ENCODE data around the gene CDKAL1.
A peak's percentile ranks its signal among the peaks of the same experiment; 100 is the strongest.
"Not testable (repeated sequence)": the region's sequence is repeated elsewhere in the genome, so short reads cannot be mapped to it uniquely, and the experiment has no call there.

CDKAL1 gene

DNA sequence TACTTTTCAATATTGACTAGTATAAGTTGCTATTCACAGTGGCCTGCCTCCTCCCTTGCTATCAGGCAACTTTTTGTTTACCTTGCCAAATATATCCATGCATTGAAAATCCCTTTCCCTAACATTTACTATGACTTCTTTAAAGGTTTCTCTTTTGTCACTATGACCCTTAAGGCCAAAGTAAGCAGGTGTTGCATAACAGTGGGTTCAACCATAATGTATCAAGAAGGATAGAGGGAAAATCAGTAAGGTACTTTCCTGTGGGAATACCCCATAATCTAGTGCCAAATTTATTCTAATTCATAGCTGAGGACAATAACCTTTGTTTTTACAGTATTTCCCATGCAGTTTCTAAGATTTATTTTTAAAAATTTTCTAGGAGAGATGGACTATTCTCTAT is 527.6 kb downstream of the CDKAL1 start:
- DNase-seq (ENCODE audit: low read depth, low spot score), result no peak

DNA sequence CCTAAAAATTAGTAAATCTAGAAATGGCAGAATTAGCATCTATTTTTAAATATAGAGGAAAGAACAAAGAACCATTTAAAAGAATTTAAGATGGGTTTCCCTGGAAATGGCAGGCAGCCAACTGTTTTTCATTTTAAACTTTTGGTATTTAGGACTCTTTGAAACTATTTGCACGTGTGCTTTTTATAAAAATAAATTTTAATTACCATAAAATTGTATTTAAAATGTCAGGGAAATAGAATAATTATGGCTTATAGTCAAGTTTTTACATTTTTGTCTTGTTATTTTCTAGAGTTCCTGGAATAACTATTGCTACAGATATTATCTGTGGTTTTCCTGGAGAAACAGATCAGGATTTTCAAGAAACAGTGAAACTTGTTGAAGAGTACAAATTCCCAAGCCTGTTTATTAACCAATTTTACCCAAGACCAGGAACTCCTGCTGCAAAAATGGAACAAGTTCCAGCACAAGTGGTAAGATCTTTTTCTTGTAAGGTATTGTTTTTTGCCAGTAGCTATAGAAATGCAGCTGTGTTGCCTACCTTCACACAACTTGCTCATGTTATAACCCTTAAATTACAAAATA is 530.6 kb downstream of the CDKAL1 start:
- DNase-seq (ENCODE audit: low read depth, low spot score), result peak; percentile 21

GRCh38 chr6:21067521-21067920 is 533.3 kb downstream of the CDKAL1 start:
- DNase-seq (ENCODE audit: low read depth, low spot score), result no peak

- DNase-seq (ENCODE audit: low read depth, low spot score), result no peak
These were observed 536.4 kb downstream of the CDKAL1 start for GRCh38 chr6:21070620-21071019.

DNA sequence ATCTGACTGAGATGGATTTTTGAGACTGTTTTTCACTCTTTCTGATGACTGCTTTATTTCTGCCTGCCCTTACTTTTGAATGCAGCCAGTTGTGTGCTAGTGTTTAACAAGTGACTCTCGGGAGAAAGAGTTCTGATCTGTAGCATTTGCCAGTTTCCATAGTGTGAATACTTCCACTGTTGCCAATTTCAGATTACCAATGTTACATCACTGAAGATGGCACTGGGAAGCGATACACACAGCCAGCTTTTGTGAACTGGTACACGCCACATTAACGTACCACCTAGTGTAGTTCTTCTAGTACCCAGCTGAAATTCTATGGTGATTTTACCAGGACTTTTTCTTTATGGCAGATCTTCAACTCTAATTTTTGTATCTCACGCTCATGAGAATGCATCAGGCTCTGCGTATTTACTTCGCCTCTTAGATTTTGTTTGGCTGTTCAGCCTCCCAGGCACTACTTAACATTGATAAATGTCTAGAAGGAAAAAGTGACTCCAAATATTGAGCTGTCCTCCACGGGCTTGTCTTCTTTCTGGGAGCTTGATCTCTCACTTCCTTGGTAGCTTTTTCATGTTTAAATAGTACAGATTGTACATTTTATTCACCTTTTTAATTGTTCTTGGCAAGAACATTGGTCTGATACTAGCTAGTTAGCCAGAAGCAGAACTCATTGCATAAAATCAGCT is 537.7 kb downstream of the CDKAL1 start:
- DNase-seq (ENCODE audit: low read depth, low spot score), result no peak

DNA sequence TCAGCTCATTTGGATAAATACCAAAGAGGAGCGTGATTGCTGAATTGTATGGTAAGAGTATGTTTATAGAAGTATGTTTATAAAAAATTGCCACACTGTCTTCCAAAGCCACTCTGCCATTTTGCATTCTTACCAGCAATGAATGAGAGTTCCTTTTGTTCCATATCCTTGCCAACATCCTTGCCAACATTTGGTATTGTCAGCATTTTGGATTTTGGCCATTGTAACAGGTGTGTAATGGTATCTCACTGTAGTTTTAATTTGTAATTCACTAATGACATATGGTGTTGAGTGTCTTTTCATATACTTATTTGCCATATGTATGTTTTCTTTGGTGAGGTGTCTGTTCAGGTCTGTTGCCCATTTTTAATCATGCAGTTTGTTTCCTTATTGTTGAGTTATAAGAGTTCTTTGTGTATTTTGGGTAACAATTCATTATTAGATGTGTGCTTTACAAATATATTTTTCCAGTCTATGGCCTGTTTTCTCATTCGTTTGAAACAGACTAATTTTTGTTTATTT is 539.1 kb downstream of the CDKAL1 start:
- no peak for DNase-seq (ENCODE audit: low read depth, low spot score)

- no peak for DNase-seq (ENCODE audit: low read depth, low spot score)
These were observed 540.2 kb downstream of the CDKAL1 start for GRCh38 chr6:21074484-21074883.

GRCh38 chr6:21075986-21076385 is 541.7 kb downstream of the CDKAL1 start:
- peak; percentile 73 for DNase-seq (ENCODE audit: low read depth, low spot score)

- DNase-seq (ENCODE audit: low read depth, low spot score), result peak; percentile 25
These were observed 544.2 kb downstream of the CDKAL1 start for GRCh38 chr6:21078497-21078896.

DNA sequence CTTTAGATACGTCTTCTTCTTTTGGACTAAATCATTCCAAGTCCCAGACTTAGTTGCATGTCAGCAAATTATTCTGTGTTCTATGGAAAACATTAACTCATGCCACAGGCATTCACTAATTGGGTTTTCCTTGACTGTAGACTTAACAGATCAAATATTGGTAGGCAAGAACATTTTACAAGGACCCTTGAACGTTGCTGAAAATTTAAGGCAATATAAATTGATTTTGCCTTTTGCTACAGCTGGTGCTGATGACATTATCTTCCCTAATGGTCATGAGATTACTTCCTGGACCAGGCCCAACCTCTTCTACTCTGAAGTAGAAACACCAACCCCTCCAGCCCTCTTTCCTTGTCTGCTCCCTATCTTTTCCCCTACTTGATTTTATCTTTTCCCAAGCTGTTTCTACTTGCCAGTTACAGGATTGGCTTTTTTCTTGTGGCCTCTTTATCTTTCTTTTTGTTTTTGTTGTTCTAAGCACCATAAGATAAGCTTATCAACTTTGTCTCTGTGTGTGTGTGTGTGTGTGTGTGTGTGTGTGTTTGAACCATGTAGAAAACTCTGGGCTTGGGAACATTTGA is 545.3 kb downstream of the CDKAL1 start:
- DNase-seq (ENCODE audit: low read depth, low spot score), result peak; percentile 86

- no peak for DNase-seq (ENCODE audit: low read depth, low spot score)
These were observed 546.0 kb downstream of the CDKAL1 start for GRCh38 chr6:21080221-21080620.

DNA sequence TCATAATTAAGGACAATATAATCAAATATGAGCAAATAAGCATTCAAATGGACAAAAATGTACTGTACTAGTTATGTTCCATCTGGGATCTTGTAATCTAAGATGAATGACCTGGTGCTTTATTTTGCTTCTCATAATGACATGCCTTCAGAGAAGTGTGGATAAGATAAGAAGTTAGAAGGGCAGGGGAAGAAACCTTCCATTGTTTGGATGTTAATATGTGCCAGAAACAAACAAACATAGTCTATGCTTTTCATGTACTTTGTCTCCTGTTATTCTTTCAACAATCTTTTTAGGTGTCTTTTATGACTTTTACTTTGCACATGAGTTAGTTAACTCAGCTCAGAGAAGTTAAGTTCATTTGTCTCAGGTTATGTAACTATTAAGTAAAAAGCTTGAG is 547.8 kb downstream of the CDKAL1 start:
- no peak for DNase-seq (ENCODE audit: low read depth, low spot score)

- DNase-seq (ENCODE audit: low read depth, low spot score), result no peak
These were observed 549.5 kb downstream of the CDKAL1 start for GRCh38 chr6:21083708-21084107.

DNA sequence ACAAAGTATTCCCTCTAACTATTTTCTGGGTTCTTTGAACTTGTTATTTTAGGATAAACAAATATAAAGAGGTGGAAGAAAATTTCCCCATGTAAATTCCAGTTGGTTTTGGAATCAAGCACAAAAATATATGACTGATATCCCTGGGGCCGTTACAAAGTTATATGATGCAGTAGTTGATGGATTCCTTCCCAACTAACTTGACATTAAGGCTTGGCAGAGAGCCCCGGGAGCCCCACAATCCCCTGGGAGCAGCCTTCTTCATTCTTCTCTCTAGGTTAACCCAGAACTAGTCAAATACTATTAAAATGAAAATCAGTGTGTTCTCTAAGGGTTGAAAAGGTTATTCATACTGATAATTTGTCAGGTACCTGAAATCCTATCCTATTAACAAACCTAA is 550.4 kb downstream of the CDKAL1 start:
- peak; percentile 33 for DNase-seq (ENCODE audit: low read depth, low spot score)

DNA sequence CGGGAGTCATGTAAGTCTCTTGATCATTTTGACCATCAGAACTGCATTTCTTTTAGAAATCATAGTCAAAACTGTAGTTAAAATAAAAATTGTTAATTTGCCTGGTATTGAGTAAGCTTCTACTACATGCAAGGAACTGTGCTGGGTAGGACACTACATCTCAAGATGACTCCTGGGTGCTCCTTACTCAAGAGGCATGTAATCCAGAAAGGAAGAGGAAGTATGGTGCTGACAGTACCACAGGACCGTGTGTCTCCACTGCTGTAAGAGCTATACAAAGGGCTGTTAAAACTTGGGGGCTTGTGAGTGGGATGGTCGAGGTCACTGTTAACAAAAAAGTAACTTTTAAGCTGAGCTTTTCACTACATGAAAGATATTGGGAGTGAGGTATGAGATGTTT is 551.0 kb downstream of the CDKAL1 start:
- no peak for DNase-seq (ENCODE audit: low read depth, low spot score)

- no peak for DNase-seq (ENCODE audit: low read depth, low spot score)
These were observed 551.4 kb downstream of the CDKAL1 start for GRCh38 chr6:21085643-21086042.

GRCh38 chr6:21087188-21087587 is 552.9 kb downstream of the CDKAL1 start:
- DNase-seq (ENCODE audit: low read depth, low spot score), result no peak

- DNase-seq (ENCODE audit: low read depth, low spot score), result no peak
These were observed 557.2 kb downstream of the CDKAL1 start for GRCh38 chr6:21091411-21091810.

GRCh38 chr6:21092231-21092772 is 558.0 kb downstream of the CDKAL1 start:
- not testable (repeated sequence) for DNase-seq (ENCODE audit: low read depth, low spot score)

DNA sequence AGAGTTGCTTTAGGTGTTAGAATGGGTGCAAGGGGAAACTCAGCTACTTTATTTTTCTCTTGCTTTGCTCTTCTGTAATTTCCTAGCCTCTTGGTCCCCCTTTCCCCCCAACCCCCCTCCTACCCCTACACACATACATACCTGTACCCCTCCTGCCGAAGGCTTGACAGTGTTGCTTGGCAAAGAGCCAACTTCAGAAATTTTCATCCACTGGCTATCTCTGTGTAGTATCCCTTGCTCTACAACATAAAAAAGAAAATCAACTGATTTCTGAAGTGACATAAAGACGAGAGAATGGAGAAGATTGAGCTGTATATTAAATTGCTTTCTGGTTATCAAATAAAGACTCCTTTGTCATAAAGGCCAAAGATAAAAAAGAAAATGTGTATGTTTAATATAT is 561.2 kb downstream of the CDKAL1 start:
- no peak for DNase-seq (ENCODE audit: low read depth, low spot score)

DNA sequence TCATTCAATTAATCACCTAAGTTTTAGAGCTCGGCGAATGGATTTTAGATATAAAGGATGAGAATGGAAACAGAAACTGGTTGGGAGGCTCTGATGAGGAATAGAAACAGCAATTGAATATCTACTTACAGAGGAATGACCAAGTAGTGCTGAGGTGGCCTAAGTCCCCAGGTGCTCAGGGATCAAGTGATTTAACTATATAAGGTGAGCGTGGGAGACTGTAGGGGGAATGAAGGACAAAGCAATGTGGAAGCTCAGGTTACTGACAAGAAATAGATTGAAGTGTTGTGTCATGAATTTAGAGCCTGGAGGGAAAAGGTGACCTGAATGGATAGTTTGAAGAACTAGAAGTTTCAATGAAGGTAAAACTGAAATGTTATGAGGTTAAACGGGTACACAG is 563.9 kb downstream of the CDKAL1 start:
- no peak for DNase-seq (ENCODE audit: low read depth, low spot score)

GRCh38 chr6:21098744-21099143 is 564.5 kb downstream of the CDKAL1 start:
- DNase-seq (ENCODE audit: low read depth, low spot score), result no peak

Data from astrocyte of the hippocampus (primary cell).